ENCODE data around the gene UNK. TPM values are rescaled to one million over a fixed set of nuclear protein-coding genes. Genes with fewer than 3 reads are reported as not detected.

UNK gene
- total and polyA plus RNA-seq, 2 of the 13 experiments (the other 11 are each of a cell fraction or from before 2014, with no cell fraction given), result 31.6 to 33.0 TPM

DNA sequence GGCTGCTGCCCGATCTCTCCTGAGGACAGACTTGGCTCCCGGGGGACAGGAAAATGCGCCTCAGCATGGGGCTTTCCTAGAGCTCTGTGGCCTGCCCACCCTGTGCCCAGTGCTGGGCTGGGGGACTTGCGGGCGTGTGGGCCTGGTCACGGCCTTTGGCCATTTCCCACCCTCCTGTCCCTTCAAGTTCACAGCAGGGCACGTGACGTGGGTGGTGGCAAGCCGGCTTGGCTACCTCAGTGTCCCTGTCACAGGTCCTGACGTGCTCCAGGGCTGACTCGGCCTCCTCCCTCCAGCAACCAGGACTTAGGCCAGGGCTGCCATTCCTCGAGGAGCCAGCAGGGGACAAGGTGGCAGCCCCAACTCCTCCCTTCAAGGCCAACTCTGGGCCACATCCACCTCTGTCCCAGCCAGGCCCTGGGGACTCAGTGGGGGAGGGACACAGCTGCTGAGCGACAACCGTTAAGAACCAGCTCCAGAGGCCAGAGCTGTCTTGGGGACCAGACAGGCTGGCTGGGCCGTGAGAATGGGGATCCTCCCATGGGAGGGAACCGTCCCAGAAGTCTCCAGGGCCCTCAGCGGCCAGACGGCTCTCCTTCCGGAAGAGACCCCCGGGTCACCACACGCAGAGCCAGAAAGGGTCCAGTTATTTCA, 60.6 kb downstream of the UNK start (continued):
- TF ChIP-seq, protein P1, sequence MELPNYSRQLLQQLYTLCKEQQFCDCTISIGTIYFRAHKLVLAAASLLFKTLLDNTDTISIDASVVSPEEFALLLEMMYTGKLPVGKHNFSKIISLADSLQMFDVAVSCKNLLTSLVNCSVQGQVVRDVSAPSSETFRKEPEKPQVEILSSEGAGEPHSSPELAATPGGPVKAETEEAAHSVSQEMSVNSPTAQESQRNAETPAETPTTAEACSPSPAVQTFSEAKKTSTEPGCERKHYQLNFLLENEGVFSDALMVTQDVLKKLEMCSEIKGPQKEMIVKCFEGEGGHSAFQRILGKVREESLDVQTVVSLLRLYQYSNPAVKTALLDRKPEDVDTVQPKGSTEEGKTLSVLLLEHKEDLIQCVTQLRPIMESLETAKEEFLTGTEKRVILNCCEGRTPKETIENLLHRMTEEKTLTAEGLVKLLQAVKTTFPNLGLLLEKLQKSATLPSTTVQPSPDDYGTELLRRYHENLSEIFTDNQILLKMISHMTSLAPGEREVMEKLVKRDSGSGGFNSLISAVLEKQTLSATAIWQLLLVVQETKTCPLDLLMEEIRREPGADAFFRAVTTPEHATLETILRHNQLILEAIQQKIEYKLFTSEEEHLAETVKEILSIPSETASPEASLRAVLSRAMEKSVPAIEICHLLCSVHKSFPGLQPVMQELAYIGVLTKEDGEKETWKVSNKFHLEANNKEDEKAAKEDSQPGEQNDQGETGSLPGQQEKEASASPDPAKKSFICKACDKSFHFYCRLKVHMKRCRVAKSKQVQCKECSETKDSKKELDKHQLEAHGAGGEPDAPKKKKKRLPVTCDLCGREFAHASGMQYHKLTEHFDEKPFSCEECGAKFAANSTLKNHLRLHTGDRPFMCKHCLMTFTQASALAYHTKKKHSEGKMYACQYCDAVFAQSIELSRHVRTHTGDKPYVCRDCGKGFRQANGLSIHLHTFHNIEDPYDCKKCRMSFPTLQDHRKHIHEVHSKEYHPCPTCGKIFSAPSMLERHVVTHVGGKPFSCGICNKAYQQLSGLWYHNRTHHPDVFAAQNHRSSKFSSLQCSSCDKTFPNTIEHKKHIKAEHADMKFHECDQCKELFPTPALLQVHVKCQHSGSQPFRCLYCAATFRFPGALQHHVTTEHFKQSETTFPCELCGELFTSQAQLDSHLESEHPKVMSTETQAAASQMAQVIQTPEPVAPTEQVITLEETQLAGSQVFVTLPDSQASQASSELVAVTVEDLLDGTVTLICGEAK (IDR thresholded peaks at IDR 0.05), result no peak
- TF ChIP-seq, protein P1 (CRISPR knock-in tag; IDR thresholded peaks at IDR 0.05), result peak; percentile 32; the same call in 1 of the 2 replicates
- TF ChIP-seq ZNF101 (CRISPR knock-in tag; IDR thresholded peaks at IDR 0.05; ENCODE audit: borderline replicate concordance, low read depth) (no peak), KDM2A (CRISPR knock-in tag; IDR thresholded peaks at IDR 0.05; ENCODE audit: borderline replicate concordance, low read depth) (peak; percentile 88), NR0B2 (CRISPR knock-in tag; IDR thresholded peaks at IDR 0.05) (no peak), UBTF (CRISPR knock-in tag; IDR thresholded peaks at IDR 0.05) (peak; percentile 79), TCF7L2 (IDR thresholded peaks at IDR 0.05; ENCODE audit: low read depth, low read length) (no peak), FOXK2 (IDR thresholded peaks at IDR 0.05) (no peak), ZFP41 (CRISPR knock-in tag; IDR thresholded peaks at IDR 0.05; ENCODE audit: borderline replicate concordance) (no peak), ZNF564 (CRISPR knock-in tag; IDR thresholded peaks at IDR 0.05) (no peak), ZNF143 (CRISPR knock-in tag; IDR thresholded peaks at IDR 0.05) (peak; percentile 49; the same call in 1 of the 2 replicates), HCFC1 (IDR thresholded peaks at IDR 0.05; ENCODE audit: low read depth, low read length) (no peak)
- TF ChIP-seq, protein P2, sequence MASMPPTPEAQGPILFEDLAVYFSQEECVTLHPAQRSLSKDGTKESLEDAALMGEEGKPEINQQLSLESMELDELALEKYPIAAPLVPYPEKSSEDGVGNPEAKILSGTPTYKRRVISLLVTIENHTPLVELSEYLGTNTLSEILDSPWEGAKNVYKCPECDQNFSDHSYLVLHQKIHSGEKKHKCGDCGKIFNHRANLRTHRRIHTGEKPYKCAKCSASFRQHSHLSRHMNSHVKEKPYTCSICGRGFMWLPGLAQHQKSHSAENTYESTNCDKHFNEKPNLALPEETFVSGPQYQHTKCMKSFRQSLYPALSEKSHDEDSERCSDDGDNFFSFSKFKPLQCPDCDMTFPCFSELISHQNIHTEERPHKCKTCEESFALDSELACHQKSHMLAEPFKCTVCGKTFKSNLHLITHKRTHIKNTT (CRISPR knock-in tag; IDR thresholded peaks at IDR 0.05), result no peak
- TF ChIP-seq, protein P3, sequence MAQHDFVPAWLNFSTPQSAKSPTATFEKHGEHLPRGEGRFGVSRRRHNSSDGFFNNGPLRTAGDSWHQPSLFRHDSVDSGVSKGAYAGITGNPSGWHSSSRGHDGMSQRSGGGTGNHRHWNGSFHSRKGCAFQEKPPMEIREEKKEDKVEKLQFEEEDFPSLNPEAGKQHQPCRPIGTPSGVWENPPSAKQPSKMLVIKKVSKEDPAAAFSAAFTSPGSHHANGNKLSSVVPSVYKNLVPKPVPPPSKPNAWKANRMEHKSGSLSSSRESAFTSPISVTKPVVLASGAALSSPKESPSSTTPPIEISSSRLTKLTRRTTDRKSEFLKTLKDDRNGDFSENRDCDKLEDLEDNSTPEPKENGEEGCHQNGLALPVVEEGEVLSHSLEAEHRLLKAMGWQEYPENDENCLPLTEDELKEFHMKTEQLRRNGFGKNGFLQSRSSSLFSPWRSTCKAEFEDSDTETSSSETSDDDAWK (CRISPR knock-in tag; IDR thresholded peaks at IDR 0.05), result no peak

Measured in HepG2 (cell line).